HG03442 (cell line): ENCODE results near the gene POU2AF2.
"Not testable (repeated sequence)": the region's sequence is repeated elsewhere in the genome, so short reads cannot be mapped to it uniquely, and the experiment has no call there.

Source experiments
- ATAC-seq: cut with Tn5 transposase; IDR thresholded peaks from one replicate; pipeline ENCODE4 v1.9.1; 2021; ENCODE audit warnings: mild to moderate bottlenecking, moderate library complexity; ENCODE audit not compliant: unreplicated experiment

The POU2AF2 gene

GRCh38 chr11:111301004-111301841, 55.7 kb downstream of the POU2AF2 start:
- ATAC-seq = no peak

- no peak for ATAC-seq
Measured at GRCh38 chr11:111301842-111302118, 56.3 kb downstream of the POU2AF2 start.

- ATAC-seq = no peak
Measured at GRCh38 chr11:111302298-111302697, 56.8 kb downstream of the POU2AF2 start.

- no peak for ATAC-seq
Measured at GRCh38 chr11:111303461-111303860, 57.9 kb downstream of the POU2AF2 start.

- ATAC-seq = no peak
Measured at GRCh38 chr11:111305162-111305802, 59.8 kb downstream of the POU2AF2 start.

GRCh38 chr11:111305876-111306275, 60.4 kb downstream of the POU2AF2 start:
- ATAC-seq = no peak

GRCh38 chr11:111306321-111306720, 60.8 kb downstream of the POU2AF2 start:
- ATAC-seq = no peak

GRCh38 chr11:111307472-111308108, 62.1 kb downstream of the POU2AF2 start:
- ATAC-seq = no peak

- ATAC-seq = no peak
Measured at GRCh38 chr11:111308140-111308539, 62.6 kb downstream of the POU2AF2 start.

GRCh38 chr11:111309215-111309915, 63.8 kb downstream of the POU2AF2 start:
- no peak for ATAC-seq

- no peak for ATAC-seq
Measured at GRCh38 chr11:111310088-111310487, 64.6 kb downstream of the POU2AF2 start.

- ATAC-seq = no peak
Measured at GRCh38 chr11:111310723-111311122, 65.2 kb downstream of the POU2AF2 start.

- ATAC-seq = no peak
Measured at GRCh38 chr11:111312076-111312475, 66.6 kb downstream of the POU2AF2 start.

- ATAC-seq = no peak
Measured at GRCh38 chr11:111319296-111319695, 73.8 kb downstream of the POU2AF2 start.

- ATAC-seq = not testable (repeated sequence)
Measured at GRCh38 chr11:111320199-111320598, 74.7 kb downstream of the POU2AF2 start.

- no peak for ATAC-seq
Measured at GRCh38 chr11:111320728-111321568, 75.4 kb downstream of the POU2AF2 start.

GRCh38 chr11:111322534-111322933, 77.0 kb downstream of the POU2AF2 start:
- ATAC-seq = no peak

- ATAC-seq = no peak
Measured at GRCh38 chr11:111324277-111324720, 78.8 kb downstream of the POU2AF2 start.

GRCh38 chr11:111325259-111325658, 79.7 kb downstream of the POU2AF2 start:
- ATAC-seq = no peak

- ATAC-seq = no peak
Measured at GRCh38 chr11:111326824-111327223, 81.3 kb downstream of the POU2AF2 start.
